ENCODE data around the gene CELA2B. TPM values are rescaled to one million over a fixed set of nuclear protein-coding genes. Genes with fewer than 3 reads are reported as not detected.

Gene CELA2B
- not detected in 2 replicates for total RNA-seq

DNA sequence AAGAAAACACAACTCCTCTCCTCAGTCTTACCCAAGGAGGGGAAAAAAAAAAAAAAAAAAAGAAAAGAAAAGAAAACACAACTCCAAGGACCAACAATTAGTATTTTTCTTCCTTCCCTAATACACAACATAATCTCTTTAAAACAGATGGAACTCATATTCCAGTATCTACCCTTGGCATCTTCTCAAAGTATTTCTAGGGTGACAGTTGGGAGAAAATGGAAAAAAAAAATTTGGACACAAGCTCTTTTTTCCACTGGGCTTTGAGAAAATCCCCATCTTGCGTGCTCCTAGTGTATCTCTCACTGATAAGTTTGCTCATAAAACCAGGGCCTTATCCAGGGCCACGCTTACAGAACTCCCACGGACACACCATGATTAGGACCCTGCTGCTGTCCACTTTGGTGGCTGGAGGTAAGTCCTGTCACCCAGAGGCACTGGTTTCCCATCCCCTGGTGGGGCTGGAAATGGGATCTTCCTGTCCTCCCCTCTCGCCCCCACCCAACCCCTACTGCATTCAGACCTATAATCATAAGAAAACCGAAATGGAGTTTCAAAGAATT is at the start of gene CELA2B:
TSS of gene CELA2B (plus strand) at position 353 of the 563 bp plus-strand sequence. CDS start at position 375, 22 bp downstream.

DNA sequence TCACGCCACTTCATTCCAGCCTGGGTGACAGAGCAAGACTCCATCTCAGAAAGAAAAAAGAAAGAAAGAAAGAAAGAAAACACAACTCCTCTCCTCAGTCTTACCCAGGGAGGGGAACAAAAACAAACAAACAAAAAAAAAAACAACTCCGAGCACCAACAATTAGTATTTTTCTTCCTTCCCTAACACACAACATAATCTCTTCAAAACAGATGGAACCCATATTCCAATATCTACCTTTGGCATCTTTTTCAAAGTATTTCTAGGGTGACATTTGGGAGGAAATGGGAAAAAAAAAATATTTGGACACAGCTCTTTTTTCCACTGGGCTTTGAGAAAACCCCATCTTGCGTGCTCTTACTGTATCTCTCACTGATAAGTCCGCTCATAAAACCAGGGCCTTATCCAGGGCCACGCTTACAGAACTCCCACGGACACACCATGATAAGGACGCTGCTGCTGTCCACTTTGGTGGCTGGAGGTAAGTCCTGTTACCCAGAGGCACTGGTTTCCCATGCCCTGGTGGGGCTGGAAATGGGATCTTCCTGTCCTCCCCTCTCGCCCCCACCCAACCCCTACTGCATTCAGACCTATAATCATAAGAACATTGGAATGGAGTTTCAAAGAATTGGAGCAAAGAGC is 19.5 kb upstream of the CELA2B start, which contains the start of gene CELA2A:
TSS of gene CELA2A (plus strand) at position 420 of the 642 bp plus-strand sequence. CDS start at position 442, 22 bp downstream.

DNA sequence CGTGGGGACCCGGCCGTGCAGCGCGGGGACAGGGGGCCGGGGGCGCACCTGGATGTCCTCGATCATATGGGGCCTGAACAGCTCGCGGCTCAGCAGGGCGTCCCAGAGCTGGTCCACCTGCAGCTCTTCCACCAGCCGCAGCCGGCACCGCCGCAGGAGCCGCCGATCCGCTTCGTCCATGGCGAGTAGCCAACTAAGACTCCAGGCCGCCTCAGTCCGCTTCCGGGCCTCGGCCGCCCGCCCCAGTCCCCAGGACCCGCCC is 48.0 kb downstream of the CELA2B start, which contains the start of gene CASP9:
TSS of gene CASP9 (minus strand) at position 195 of the 262 bp plus-strand sequence. CDS start at position 180, 15 bp downstream.

DNA sequence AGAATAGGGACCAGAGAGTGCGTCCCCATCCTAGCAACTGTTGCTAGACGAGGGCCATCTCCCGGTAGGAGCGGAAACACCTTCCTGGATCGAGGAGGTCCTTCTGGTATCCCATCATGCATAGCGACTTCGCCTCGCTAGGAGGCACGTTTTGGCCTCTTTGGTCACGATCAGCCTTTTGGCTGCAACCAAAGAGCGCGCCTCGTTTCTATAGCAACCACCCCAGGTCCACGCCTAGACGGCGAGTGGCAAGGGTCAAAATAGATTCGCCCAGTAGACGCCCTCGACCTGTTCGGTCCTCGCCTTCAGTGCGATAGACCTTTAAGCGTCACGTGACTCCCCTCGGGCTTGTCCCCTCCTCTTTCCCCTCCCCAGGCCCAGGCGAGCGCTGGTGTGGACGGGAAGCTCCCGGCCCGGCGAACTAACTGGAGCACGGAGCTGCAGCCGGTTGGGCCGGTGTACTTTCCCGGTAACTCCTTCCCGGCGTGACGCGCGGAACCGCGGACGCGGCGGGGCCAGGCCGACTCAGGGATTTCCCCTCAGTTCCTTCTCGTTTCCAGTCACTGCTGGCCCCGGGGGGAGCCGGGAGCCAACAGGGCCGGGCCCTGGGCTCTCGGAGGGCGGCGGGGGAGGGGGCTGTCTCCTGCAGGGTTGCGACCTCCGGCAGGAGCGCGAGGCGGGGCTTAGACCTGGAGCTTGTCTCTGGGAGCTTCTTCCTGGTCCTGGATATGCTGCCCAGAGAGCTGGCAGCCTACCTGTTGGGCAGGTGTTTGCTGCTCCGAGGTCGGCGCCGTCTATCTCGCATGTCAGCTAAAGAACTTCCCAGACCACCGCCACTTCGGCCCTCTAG is 50.8 kb downstream of the CELA2B start, which contains the start of gene DNAJC16:
TSS of gene DNAJC16 (plus strand) at position 359 of the 850 bp plus-strand sequence. CDS start 2,258 bp downstream, outside the sequence.

Other genes with a start within 250 kb of the CELA2B start
- 0.11 TPM in 1 of 2 replicates, not detected in the other for gene FHAD1, start 228.9 kb upstream of the CELA2B start, total RNA-seq
- 132 and 167 TPM in 2 replicates for gene EFHD2, start 66.2 kb upstream of the CELA2B start, total RNA-seq
- not detected in 2 replicates for gene CTRC, start 37.7 kb upstream of the CELA2B start, total RNA-seq
- gene CELA2A, start 19.4 kb upstream of the CELA2B start, total RNA-seq: not detected in 2 replicates
- 3.7 and 6.6 TPM in 2 replicates for gene CASP9, start 48.1 kb downstream of the CELA2B start, total RNA-seq
- 8.2 and 12.2 TPM in 2 replicates for gene DNAJC16, start 50.7 kb downstream of the CELA2B start, total RNA-seq
- 5.5 and 7.6 TPM in 2 replicates for gene AGMAT, start 108.9 kb downstream of the CELA2B start, total RNA-seq
- gene DDI2, start 141.4 kb downstream of the CELA2B start, total RNA-seq: 6.4 and 8.6 TPM in 2 replicates
- gene PLEKHM2, start 208.2 kb downstream of the CELA2B start, total RNA-seq: 27.6 and 35.4 TPM in 2 replicates

All from hair follicular keratinocyte (primary cell).